Forelimb muscle (tissue), 1 donor: ENCODE results near the gene DBP. TPM values are rescaled to one million over a fixed set of nuclear protein-coding genes. Genes with fewer than 3 reads are reported as not detected.

Source experiments
- DNase-seq: peaks from one replicate; pipeline ENCODE4 v3.0.0-alpha.2; 2013; ENCODE audit warnings: low read depth
- polyA plus RNA-seq: library from polyadenylated mRNA; unstranded; fragments of 120-200 nt; gene quantifications from one replicate; pipeline ENCODE4 v1.2.1, GENCODE V29; 2013; ENCODE audit not compliant: insufficient read length

Gene DBP
- polyA plus RNA-seq, 1 donor, result 5.2 TPM

DNA sequence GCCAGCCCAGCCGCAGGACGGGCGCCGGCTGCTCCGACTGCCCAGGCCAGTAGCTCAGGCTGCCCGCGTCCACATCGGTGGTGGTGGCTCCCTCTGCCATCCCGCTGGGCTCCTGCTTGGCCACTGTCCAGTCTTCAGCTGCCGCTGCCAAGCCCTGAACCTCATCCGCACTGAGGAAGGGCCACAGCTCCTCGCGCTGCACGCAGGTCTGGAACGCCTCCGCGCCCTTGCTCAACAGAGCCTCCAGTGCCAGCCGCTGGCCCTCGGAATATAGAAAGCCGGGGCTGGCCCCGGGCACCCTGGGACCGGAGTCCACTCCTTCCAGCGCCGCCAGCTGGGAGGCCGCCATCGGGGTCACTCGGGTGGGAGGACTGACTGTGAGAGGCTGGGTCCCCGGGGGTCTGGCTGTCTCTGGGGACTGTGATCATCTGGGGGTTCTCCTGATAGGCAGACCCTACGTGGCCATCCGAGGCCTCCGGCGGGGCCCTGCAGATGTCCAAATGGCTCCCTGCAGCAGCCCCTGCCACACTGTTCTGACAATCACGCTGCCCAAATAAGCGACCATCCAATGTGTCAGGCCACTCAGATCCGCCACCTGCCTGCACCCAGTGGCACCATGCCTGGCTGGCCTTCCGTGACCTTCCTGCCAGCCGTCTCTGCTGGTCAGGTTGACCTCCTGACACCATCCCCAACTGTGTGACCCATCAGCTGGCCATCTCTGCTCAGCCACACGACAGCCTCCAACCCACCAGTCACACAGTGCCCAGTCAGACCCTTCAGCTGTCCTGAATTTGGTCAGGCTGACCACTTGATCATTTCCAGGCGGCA is 23.9 kb downstream of the DBP start:
- DNase-seq, result no peak

DNA sequence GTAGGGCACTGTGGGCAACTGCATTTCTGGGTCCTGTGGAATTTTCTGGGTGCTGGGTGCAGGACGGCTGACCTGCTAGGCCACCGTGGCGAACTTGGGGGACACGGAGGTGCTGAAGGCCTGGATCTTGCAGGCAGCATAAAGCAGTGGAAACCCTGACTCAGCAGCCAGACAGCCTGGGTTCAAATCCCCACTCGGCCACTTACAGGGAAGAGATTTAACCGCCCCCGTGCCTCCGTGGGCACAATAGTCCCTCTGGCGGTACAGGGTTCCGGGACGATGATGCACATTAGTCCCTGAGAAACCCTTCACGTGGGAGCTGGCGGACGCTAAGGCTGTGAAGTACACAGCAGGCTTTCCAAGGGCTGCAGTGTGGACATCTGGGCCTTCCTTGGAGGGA is 25.3 kb downstream of the DBP start:
- DNase-seq, result no peak

GRCh38 chr19:48609571-48610108 is 27.5 kb downstream of the DBP start:
- no peak for DNase-seq

- no peak for DNase-seq
Observed at GRCh38 chr19:48608798-48609263, 28.3 kb downstream of the DBP start.

GRCh38 chr19:48607359-48607755 is 29.8 kb downstream of the DBP start:
- no peak for DNase-seq

GRCh38 chr19:48606463-48607358 is 30.5 kb downstream of the DBP start, which contains the start of gene SPACA4:
Gene SPACA4, plus strand, starts transcription at chr19:48606742. Its CDS starts 237 bp downstream, at chr19:48606979.
- DNase-seq, result no peak

GRCh38 chr19:48603850-48604249 is 33.3 kb downstream of the DBP start:
- no peak for DNase-seq

DNA sequence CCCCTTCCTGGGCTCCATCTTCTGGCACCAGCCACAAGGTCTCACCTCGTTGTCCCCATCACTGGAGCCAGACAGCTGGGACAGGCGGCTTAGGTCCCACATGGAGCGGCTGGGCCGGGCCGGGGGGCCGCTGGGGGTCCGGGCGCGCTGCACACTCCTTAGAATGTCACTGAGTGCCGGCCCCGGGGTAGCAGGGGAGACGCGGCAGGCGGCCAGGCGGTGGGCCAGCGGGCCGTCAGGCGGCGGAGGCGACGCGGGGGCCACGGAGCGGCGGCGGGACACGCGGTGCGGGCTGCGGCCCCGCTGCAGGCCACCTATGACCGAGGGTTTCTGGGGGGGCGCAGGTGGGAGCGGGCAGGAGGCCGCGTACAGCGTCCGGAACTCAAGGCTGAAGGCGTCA is 33.7 kb downstream of the DBP start:
- DNase-seq, result no peak

- no peak for DNase-seq
Observed at GRCh38 chr19:48603001-48603400, 34.2 kb downstream of the DBP start.

GRCh38 chr19:48600679-48601417 is 36.3 kb downstream of the DBP start:
- DNase-seq, result no peak

DNA sequence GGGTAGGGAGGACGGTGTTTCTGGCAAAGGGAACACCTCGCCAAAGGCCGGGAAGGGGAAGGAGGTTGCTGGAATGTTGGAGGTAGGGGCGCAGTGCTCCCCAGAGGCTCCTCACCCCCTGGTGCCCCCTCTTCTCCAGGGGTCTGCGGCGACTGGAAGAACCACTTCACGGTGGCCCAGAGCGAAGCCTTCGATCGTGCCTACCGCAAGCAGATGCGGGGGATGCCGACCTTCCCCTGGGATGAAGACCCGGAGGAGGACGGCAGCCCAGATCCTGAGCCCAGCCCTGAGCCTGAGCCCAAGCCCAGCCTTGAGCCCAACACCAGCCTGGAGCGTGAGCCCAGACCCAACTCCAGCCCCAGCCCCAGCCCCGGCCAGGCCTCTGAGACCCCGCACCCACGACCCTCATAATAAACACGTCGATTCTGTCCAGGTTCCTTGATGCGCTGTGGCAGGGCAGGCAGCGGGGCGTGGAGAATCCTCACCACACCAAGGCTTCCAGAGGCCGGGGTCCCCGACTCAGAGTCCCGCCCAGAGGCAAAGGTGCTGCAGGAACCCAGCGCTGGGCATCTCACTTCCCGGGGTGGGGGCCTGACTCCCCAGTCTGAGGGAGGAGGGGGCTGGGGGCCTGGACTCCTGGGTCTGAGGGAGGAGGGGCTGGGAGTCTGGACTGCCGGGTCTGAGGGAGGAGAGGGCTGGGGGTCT is 38.0 kb downstream of the DBP start:
- no peak for DNase-seq

DNA sequence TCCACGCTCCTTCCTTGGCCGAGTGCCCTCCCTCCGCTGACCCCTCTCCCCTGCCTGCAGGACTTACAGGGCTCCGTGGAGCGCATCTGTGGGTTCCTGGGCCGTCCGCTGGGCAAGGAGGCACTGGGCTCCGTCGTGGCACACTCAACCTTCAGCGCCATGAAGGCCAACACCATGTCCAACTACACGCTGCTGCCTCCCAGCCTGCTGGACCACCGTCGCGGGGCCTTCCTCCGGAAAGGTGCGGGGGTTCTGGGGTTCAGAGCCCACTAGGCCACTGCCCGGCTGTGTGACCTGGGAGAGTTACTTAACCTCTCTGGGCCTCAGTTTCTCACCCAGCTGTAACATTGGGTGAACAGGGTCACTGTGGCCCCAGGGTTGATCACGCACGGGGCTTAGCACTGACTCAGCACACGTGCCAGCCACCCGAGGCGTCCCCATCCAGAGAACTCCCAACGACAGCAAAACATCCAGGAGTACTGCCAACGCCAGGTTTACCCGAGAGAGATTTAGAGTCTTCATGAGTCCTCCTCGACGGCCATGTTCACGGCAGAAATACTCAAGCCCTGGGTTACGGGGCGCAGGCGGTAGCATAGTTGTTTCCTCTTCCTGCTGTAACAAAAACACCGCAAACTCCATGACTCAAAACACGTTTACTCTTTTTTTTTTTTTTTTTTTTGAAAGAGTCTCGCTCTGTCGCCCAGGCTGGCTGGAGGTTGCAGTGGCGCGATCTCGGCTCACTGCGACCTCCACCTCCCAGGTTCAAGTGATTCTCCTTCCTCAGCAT is 40.3 kb downstream of the DBP start:
- DNase-seq, result no peak

GRCh38 chr19:48596237-48596636 is 40.9 kb downstream of the DBP start:
- DNase-seq, result no peak

DNA sequence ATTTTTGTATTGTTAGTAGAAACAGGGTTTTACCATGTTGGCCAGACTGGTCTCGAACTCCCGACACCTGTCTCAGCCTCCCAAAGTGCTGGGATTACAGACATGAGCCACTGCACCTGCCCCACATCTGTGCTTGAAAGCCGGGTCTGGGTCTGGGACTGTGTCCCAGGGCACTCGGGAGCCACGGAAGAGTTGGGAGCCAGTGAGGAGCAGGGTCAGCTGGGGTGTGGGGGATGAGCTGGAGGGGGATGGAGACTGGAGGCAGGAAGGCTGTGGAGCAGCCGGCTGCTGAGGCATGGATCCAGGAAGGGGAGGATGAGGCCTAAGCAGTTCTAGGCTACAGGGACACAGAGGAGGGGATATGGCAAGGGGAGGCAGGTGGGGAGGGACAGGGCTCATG is 41.3 kb downstream of the DBP start:
- no peak for DNase-seq

GRCh38 chr19:48595171-48595570 is 42.0 kb downstream of the DBP start:
- no peak for DNase-seq

DNA sequence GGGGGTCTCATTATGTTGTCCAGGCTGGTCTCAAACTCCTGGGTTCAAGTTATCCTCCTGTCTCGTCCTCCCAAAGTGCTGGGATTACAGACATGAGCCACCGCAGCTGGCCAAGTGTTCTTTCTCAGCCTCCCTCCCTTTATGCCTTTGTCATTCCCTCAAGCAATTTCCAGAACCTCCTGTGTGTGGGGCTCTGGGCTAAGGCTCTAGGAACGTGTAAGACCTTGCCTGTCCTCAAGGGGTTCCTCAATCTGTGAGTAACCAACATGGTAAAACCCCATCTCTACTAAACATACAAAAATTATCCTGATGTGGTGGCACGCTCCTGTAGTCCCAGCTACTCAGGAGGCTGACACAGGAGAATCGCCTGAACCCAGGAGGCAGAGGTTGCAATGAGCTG is 46.2 kb downstream of the DBP start:
- no peak for DNase-seq

- DNase-seq, result peak; percentile 39
Observed at GRCh38 chr19:48588670-48589401, 48.3 kb downstream of the DBP start.

- DNase-seq, result no peak
Observed at GRCh38 chr19:48587387-48587786, 49.8 kb downstream of the DBP start.

GRCh38 chr19:48582168-48582567 is 55.0 kb downstream of the DBP start:
- no peak for DNase-seq
